Measurements from ENCODE around the gene KCNQ5. TPM values are rescaled to one million over a fixed set of nuclear protein-coding genes. Genes with fewer than 3 reads are reported as not detected.
"Not testable (repeated sequence)": the region's sequence is repeated elsewhere in the genome, so short reads cannot be mapped to it uniquely, and the experiment has no call there.

KCNQ5 gene
- total RNA-seq, 4 donors from 2014 or later: 0.14 to 1.2 (median 0.48) TPM; not detected in 1

DNA sequence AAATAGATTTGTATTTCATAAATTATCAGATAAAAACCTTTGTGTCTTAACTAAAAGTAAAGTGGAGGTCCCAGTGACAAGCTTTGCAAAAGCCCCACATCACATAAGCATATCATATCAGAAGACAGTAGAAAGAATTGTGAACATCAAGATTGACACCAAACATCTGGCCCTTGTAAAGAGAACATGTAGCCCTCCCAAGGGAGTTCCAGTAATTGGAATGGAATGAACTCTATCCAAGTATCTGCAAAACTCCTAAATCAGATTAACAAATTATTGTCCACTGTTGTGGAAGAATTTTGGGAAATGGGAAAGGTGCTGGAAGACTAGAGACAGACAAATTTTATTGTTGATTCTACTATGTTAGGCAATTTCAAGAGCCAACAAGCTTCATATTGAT lies 268.8 kb downstream of the KCNQ5 start:
- DNase-seq: no peak
- no peaks in the 10 kb centered on the region for H3K4me1 ChIP-seq
- no peaks in the 10 kb centered on the region for H3K27me3 ChIP-seq
- no peak overlapping the region for H3K27ac ChIP-seq
- H3K4me3 ChIP-seq: no peak overlapping the region
- TF ChIP-seq, protein P1, sequence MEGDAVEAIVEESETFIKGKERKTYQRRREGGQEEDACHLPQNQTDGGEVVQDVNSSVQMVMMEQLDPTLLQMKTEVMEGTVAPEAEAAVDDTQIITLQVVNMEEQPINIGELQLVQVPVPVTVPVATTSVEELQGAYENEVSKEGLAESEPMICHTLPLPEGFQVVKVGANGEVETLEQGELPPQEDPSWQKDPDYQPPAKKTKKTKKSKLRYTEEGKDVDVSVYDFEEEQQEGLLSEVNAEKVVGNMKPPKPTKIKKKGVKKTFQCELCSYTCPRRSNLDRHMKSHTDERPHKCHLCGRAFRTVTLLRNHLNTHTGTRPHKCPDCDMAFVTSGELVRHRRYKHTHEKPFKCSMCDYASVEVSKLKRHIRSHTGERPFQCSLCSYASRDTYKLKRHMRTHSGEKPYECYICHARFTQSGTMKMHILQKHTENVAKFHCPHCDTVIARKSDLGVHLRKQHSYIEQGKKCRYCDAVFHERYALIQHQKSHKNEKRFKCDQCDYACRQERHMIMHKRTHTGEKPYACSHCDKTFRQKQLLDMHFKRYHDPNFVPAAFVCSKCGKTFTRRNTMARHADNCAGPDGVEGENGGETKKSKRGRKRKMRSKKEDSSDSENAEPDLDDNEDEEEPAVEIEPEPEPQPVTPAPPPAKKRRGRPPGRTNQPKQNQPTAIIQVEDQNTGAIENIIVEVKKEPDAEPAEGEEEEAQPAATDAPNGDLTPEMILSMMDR (IDR thresholded peaks at IDR 0.05): no peak
- TF ChIP-seq POLR2AphosphoS5 (IDR thresholded peaks at IDR 0.05) (no peak), EP300 (IDR thresholded peaks at IDR 0.05; ENCODE audit: low read depth) (no peak), POLR2A (IDR thresholded peaks at IDR 0.05) (no peak)
- no peaks in the 10 kb centered on the region for H3K9me3 ChIP-seq
- no peaks in the 10 kb centered on the region for H3K36me3 ChIP-seq
- in situ Hi-C loops (cut with MboI; ENCODE audit: low pct_ligation_motif_present in 1 of 4, low pct_unique_long_range_greater_than_20kb in 1 of 4, low sequenced_read_pairs in 3 of 4) (no loop called here), intact Hi-C loops (cut with DNase I; ENCODE audit: low total_unique reads) (no loop called here)

DNA sequence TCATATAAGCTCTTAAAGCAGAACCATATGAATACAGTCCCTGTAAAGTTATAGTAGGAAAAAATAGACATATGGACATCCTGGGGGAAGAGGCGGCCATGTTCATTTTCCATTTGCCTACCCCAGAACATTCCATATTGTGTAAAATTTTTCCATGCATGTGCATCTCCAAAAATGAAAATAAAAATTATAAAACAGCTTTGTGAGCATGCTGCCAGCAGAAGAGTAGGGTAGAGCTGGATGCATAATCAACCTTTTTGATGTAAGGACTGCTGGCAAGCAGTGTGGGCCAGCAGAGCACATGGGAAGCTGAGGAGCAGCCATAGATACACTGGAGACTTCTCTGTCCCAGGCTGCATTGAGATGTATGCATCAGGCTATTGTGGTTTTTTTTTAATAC lies 271.0 kb downstream of the KCNQ5 start:
- no peaks in the 10 kb centered on the region for H3K9me3 ChIP-seq
- in situ Hi-C loops (cut with MboI; ENCODE audit: low pct_ligation_motif_present in 1 of 4, low pct_unique_long_range_greater_than_20kb in 1 of 4, low sequenced_read_pairs in 3 of 4) (no loop called here), intact Hi-C loops (cut with DNase I; ENCODE audit: low total_unique reads) (no loop called here)
- no peaks in the 10 kb centered on the region for H3K4me1 ChIP-seq
- no peak overlapping the region for H3K27ac ChIP-seq
- DNase-seq: no peak
- 83 to 92% methylated on average over 1 of the region's 1 CpG for WGBS, 2 donors (ENCODE audit: low coverage in 1 of 2)
- TF ChIP-seq POLR2A (IDR thresholded peaks at IDR 0.05): no peak
- H3K27me3 ChIP-seq: no peaks in the 10 kb centered on the region
- H3K4me3 ChIP-seq: no peak overlapping the region
- H3K36me3 ChIP-seq: no peaks in the 10 kb centered on the region

DNA sequence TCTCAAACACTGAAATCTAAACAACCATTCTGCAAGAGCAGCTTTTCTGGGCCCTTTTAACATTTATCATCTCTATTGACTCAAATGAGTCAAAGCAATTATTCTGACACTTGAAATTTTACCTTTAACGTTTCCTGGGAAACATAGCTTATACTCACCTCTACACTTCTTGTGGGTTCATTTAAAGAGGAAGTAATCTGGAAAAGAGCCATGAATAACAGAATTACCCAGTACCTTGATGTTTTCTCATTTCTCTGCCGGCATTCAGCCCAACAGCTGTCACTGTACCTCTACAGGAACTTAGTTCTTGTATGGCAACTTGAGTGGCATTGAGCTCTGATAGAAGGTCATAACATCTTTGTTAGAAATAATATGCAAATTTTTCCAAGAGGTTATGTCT lies 272.2 kb downstream of the KCNQ5 start:
- no peaks in the 10 kb centered on the region for H3K27me3 ChIP-seq
- no peak for DNase-seq
- no peaks in the 10 kb centered on the region for H3K9me3 ChIP-seq
- WGBS, 2 donors (ENCODE audit: low coverage in 1 of 2): 30 to 53% methylated on average over 2 of the region's 2 CpGs
- H3K4me3 ChIP-seq: no peak overlapping the region
- H3K27ac ChIP-seq: no peak overlapping the region
- intact Hi-C loops (cut with DNase I; ENCODE audit: low total_unique reads) (no loop called here), in situ Hi-C loops (cut with MboI; ENCODE audit: low pct_ligation_motif_present in 1 of 4, low pct_unique_long_range_greater_than_20kb in 1 of 4, low sequenced_read_pairs in 3 of 4) (no loop called here)
- no peak for TF ChIP-seq POLR2A (IDR thresholded peaks at IDR 0.05)
- TF ChIP-seq, protein P1 (IDR thresholded peaks at IDR 0.05): no peak
- TF ChIP-seq EP300 (IDR thresholded peaks at IDR 0.05; ENCODE audit: low read depth): no peak
- H3K4me1 ChIP-seq: no peaks in the 10 kb centered on the region
- no peaks in the 10 kb centered on the region for H3K36me3 ChIP-seq

DNA sequence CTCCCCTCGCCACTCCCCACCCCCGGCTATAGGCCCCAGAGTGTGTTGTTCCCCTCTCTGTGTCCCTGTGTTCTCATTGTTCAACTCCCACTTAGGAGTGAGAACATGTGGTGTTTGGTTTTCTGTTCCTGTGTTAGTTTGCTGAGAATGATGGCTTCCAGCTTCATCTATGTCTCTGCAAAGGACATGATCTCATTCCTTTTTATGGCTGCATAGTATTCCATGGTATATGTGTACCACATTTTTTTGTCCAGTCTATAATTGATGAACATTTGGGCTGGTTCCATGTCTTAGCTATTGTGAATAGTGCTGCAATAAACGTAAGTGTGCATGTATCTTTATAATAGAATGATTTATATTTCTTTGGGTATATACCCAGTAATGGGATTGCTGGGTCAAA lies 276.4 kb downstream of the KCNQ5 start:
- H3K4me1 ChIP-seq; DNase-seq; in situ Hi-C loops (cut with MboI; ENCODE audit: low pct_ligation_motif_present in 1 of 4, low pct_unique_long_range_greater_than_20kb in 1 of 4, low sequenced_read_pairs in 3 of 4); H3K9me3 ChIP-seq; H3K27ac ChIP-seq; H3K27me3 ChIP-seq; intact Hi-C loops (cut with DNase I; ENCODE audit: low total_unique reads); H3K4me3 ChIP-seq; H3K36me3 ChIP-seq: not testable (repeated sequence)
- 50 to 88% methylated on average over 1 to 3 of the region's 3 CpGs for WGBS, 2 donors (ENCODE audit: low coverage in 1 of 2)

DNA sequence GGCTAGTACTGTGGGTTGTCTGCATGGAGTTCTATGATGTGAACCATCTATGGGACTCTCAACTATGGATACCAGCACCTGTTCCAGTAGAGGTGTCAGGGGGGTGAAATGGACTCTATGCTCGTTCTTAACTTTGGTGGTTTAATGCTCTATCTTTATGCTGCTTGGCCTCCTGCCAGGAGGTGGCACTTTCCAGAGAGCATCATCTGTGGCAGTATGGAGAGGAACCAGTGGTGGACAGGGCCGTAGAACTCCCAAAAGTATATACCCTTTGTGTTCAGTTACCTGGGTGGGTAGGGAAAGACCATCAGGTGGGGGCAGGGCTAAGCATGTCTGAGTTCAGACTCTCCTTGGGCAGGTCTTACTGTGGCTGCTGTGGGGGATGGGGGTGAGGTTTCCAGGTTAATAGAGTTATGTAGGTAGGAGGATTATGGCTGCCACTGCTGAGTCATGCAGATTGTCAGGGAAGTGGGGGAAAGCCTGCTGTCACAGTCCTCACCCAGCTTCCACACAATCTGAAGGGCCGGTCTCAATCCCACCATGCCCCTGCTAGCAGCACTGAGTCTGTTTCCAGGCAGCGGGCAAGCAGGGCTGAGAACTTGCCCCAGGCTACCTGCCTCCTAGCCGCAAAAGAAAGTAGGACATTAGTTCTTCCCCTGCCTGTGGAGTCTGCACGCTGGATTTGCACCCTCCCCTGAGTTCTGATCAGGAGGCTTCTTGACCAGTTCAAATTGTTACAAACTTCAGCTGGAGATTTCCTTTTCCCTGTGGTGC lies 284.0 kb downstream of the KCNQ5 start:
- no peak overlapping the region for H3K27ac ChIP-seq
- no peaks in the 10 kb centered on the region for H3K9me3 ChIP-seq
- H3K36me3 ChIP-seq: no peaks in the 10 kb centered on the region
- DNase-seq: no peak
- H3K27me3 ChIP-seq: no peaks in the 10 kb centered on the region
- intact Hi-C loops (cut with DNase I; ENCODE audit: low total_unique reads) (no loop called here), in situ Hi-C loops (cut with MboI; ENCODE audit: low pct_ligation_motif_present in 1 of 4, low pct_unique_long_range_greater_than_20kb in 1 of 4, low sequenced_read_pairs in 3 of 4) (no loop called here)
- no peaks in the 10 kb centered on the region for H3K4me1 ChIP-seq
- WGBS, 2 donors (ENCODE audit: low coverage in 1 of 2): 85% methylated on average over 6 of the region's 6 CpGs; no CpG with 5 or more reads in 1 of the 2 donors
- no peak overlapping the region for H3K4me3 ChIP-seq
- TF ChIP-seq POLR2AphosphoS5 (IDR thresholded peaks at IDR 0.05) (no peak), EP300 (IDR thresholded peaks at IDR 0.05; ENCODE audit: low read depth) (no peak), POLR2A (IDR thresholded peaks at IDR 0.05) (no peak)
- TF ChIP-seq, protein P1 (IDR thresholded peaks at IDR 0.05): no peak

Data from transverse colon (tissue), 4 donors.